SK-N-SH (cell line): Measurements from ENCODE around the gene CAMK2N2.

Source experiments
- ELF1 ChIP-seq: IDR thresholded peaks from 2 replicates; pipeline ENCODE4 v1.4.0; 2012
- FOXM1 ChIP-seq: IDR thresholded peaks from 2 replicates; pipeline ENCODE4 v1.4.0; 2012; ENCODE audit warnings: low read depth, mild to moderate bottlenecking
- JUND ChIP-seq: IDR thresholded peaks from 2 replicates; pipeline ENCODE4 v1.4.0; 2012
- MXI1 ChIP-seq: IDR thresholded peaks from 2 replicates; pipeline ENCODE4 v1.6.1; 2012; ENCODE audit warnings: mild to moderate bottlenecking, low read depth, low read length, improper control_type of control experiment
- POLR2AphosphoS5 ChIP-seq: IDR thresholded peaks from 2 replicates; pipeline ENCODE4 v1.6.1; 2012; ENCODE audit warnings: low read depth, low read length
- SMC3 ChIP-seq: IDR thresholded peaks from 2 replicates; pipeline ENCODE4 v1.6.1; 2012; ENCODE audit warnings: low read depth, low read length, improper control_type of control experiment
- TAF1 ChIP-seq: IDR thresholded peaks from 2 replicates; pipeline ENCODE4 v1.6.1; 2012; ENCODE audit warnings: low read depth, mild to moderate bottlenecking, low read length, moderate library complexity, borderline replicate concordance
- YY1 ChIP-seq: IDR thresholded peaks from 2 replicates; pipeline ENCODE4 v1.4.0; 2012; ENCODE audit warnings: low read depth, mild to moderate bottlenecking
- TF ChIP-seq, protein P1 (sequence below): fragments of 200-600 bp; sonication (generic); IDR thresholded peaks from 2 replicates; pipeline ENCODE4 v1.6.1; 2017; ENCODE audit warnings: antibody characterized with exemption, mild to moderate bottlenecking, moderate library complexity
- TF ChIP-seq, protein P2 (sequence below): IDR thresholded peaks from 2 replicates; pipeline ENCODE4; 2012
- TF ChIP-seq, protein P3 (sequence below): IDR thresholded peaks from 2 replicates; pipeline ENCODE4 v1.6.1; 2012; ENCODE audit warnings: mild to moderate bottlenecking, low read depth, low read length, moderate library complexity

- TF ChIP-seq FOXM1 (no peak), SMC3 (no peak), MXI1 (no peak; the same call in 1 of the 2 replicates), YY1 (no peak), JUND (no peak), POLR2AphosphoS5 (no peak), ELF1 (no peak), TAF1 (no peak)
- TF ChIP-seq, protein P1, sequence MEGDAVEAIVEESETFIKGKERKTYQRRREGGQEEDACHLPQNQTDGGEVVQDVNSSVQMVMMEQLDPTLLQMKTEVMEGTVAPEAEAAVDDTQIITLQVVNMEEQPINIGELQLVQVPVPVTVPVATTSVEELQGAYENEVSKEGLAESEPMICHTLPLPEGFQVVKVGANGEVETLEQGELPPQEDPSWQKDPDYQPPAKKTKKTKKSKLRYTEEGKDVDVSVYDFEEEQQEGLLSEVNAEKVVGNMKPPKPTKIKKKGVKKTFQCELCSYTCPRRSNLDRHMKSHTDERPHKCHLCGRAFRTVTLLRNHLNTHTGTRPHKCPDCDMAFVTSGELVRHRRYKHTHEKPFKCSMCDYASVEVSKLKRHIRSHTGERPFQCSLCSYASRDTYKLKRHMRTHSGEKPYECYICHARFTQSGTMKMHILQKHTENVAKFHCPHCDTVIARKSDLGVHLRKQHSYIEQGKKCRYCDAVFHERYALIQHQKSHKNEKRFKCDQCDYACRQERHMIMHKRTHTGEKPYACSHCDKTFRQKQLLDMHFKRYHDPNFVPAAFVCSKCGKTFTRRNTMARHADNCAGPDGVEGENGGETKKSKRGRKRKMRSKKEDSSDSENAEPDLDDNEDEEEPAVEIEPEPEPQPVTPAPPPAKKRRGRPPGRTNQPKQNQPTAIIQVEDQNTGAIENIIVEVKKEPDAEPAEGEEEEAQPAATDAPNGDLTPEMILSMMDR, result no peak
- TF ChIP-seq, protein P2, sequence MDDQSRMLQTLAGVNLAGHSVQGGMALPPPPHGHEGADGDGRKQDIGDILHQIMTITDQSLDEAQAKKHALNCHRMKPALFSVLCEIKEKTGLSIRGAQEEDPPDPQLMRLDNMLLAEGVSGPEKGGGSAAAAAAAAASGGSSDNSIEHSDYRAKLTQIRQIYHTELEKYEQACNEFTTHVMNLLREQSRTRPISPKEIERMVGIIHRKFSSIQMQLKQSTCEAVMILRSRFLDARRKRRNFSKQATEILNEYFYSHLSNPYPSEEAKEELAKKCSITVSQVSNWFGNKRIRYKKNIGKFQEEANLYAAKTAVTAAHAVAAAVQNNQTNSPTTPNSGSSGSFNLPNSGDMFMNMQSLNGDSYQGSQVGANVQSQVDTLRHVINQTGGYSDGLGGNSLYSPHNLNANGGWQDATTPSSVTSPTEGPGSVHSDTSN, result no peak
- TF ChIP-seq, protein P3, sequence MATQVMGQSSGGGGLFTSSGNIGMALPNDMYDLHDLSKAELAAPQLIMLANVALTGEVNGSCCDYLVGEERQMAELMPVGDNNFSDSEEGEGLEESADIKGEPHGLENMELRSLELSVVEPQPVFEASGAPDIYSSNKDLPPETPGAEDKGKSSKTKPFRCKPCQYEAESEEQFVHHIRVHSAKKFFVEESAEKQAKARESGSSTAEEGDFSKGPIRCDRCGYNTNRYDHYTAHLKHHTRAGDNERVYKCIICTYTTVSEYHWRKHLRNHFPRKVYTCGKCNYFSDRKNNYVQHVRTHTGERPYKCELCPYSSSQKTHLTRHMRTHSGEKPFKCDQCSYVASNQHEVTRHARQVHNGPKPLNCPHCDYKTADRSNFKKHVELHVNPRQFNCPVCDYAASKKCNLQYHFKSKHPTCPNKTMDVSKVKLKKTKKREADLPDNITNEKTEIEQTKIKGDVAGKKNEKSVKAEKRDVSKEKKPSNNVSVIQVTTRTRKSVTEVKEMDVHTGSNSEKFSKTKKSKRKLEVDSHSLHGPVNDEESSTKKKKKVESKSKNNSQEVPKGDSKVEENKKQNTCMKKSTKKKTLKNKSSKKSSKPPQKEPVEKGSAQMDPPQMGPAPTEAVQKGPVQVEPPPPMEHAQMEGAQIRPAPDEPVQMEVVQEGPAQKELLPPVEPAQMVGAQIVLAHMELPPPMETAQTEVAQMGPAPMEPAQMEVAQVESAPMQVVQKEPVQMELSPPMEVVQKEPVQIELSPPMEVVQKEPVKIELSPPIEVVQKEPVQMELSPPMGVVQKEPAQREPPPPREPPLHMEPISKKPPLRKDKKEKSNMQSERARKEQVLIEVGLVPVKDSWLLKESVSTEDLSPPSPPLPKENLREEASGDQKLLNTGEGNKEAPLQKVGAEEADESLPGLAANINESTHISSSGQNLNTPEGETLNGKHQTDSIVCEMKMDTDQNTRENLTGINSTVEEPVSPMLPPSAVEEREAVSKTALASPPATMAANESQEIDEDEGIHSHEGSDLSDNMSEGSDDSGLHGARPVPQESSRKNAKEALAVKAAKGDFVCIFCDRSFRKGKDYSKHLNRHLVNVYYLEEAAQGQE, result no peak
Observed at GRCh38 chr3:184259396-184259877, 1.9 kb downstream of the CAMK2N2 start.
